Suppressor macrophage treated with lipopolysaccharide for 1 hour (primary cell): ENCODE measurements around the gene GPR173.

ENCODE experiments used
- DNase-seq, 3 donors: peaks; one replicate each; pipeline ENCODE4 v3.0.0-alpha.2; 2020 to 2022

Gene GPR173

DNA sequence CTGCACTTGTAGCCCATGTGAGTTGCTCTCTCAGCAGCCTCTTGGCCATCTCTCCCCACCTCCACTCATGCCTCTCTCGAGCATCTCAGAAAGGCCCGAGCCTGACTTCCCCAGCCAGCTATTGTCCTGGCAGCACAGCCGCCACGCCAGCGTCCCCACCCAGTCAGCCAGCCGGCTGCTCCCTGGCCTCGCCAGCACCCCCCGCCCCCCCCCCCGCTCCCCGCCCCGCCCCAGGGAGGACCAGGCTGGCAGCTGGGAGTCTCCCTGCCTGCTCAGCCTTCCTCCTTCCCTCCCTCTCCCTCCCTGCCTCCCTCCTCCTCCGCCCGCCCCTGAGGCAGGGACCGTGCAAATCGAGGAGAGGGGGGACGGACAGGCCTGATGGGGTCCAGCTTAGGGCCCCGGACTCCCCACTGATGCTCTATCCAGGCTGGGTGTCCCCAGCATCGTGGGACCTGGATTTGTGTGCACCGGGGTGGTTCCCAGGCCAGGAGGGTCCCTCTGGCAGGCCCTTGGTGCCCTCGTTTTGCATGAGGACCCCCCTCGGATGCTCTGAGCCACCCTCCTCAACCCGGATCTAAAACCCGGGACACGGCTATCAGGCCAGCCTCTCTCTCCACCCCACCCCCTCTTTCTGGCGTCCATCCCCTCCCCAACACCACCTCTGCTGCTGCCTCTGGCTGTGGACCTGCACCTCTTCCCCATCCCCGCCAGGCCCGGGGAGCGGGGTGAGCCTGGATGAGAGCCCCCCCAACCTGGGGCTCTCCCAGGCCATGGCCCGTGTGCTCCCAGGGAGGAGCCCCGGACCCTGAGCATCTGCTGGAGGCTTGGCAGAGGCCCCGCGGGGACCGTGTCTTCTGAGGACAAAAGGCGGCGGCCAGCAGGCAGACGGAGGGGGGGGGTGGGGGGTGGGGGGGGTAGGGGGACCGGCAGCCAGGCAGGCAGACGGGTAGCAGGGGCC, at the start of gene GPR173:
Gene GPR173, plus strand, starts transcription at position 621 of the 958 bp plus-strand sequence. CDS start 27,833 bp downstream, outside the sequence.
- DNase-seq, result peak in 2 of 3 donors; percentile 1 to 4

- no peak for DNase-seq
Measured at GRCh38 chrX:53000447-53001135, 48.0 kb upstream of the GPR173 start.

GRCh38 chrX:53001958-53002357, 46.6 kb upstream of the GPR173 start:
- no peak for DNase-seq

GRCh38 chrX:53003111-53003510, 45.5 kb upstream of the GPR173 start:
- DNase-seq, result no peak

GRCh38 chrX:53004038-53004437, 44.6 kb upstream of the GPR173 start:
- DNase-seq, result no peak

GRCh38 chrX:53004811-53005210, 43.8 kb upstream of the GPR173 start:
- DNase-seq, result no peak

GRCh38 chrX:53005327-53005726, 43.3 kb upstream of the GPR173 start:
- DNase-seq, result no peak

GRCh38 chrX:53009032-53009431, 39.6 kb upstream of the GPR173 start:
- DNase-seq, result no peak

GRCh38 chrX:53013291-53013690, 35.3 kb upstream of the GPR173 start:
- DNase-seq, result no peak

GRCh38 chrX:53018627-53019026, 30.0 kb upstream of the GPR173 start:
- DNase-seq, result no peak

DNA sequence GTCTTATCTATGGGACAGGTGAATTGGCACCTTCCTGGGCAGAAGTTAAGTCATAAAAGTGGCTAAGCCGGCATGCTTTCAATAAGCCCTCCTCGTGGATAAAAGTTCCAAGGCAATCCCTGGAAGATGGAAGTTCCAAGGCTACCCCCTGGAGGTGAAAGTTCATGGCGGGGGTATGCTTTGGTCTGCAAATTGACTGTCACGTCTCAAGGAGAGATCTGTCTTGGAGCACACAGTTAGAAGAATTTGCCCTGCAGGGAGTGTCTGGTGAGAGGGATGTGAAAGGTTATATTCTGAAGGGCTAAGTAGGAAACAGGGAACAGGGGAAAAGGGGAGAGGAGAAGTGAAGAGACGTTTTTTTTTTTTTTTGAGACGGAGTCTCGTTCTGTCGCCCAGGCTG, 26.2 kb upstream of the GPR173 start:
- DNase-seq, result no peak

GRCh38 chrX:53028678-53029077, 19.9 kb upstream of the GPR173 start:
- DNase-seq, result no peak

DNA sequence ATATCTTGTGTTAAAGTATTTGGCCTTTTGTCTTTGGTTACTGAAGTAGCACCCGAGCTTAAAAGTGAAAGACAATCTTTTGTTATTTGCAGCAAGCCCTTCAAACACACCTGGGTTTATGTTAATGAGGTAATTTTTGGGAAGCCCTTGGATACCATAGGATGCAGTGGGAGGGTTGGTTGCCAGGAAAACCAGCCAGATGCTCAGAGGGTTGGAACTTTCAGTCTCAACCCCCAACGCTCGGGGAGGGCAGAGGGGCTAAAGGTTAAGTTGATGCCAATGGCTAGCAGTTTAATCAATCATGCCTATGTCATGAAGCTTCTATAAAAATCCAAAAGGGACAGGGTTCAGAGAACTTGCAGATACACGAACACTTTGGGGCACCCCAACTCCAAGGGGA, 17.2 kb upstream of the GPR173 start:
- no peak for DNase-seq

- DNase-seq, result no peak
Measured at GRCh38 chrX:53036149-53036548, 12.4 kb upstream of the GPR173 start.

GRCh38 chrX:53039236-53039635, 9.4 kb upstream of the GPR173 start:
- no peak for DNase-seq

- DNase-seq, result no peak
Measured at GRCh38 chrX:53044995-53045394, 3.6 kb upstream of the GPR173 start.

DNA sequence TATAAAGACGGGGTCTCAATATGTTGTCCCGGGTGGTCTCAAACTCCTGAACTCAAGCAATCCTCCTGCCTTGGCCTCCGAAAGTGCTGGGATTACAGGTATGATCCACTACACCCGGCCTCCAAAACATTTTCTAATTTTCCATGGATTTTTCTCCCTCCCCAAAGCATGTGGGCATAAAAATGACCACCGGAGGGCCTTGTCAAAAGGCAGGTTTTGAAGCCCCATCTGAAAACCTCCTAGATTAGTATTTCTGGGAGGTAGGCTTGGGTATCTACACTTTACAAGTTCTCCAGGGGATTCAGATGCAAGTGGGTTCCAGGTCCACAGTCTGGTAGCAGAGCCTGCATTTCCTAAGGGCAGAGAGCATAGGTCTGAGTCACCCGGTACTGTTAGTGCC, 1.4 kb upstream of the GPR173 start:
- no peak for DNase-seq

GRCh38 chrX:53049127-53049517, 533 bp downstream of the GPR173 start:
- DNase-seq, result no peak

GRCh38 chrX:53050841-53051240, 2.3 kb downstream of the GPR173 start:
- DNase-seq, result no peak

- DNase-seq, result no peak
Measured at GRCh38 chrX:53055244-53055849, 6.8 kb downstream of the GPR173 start.

- DNase-seq, result no peak
Measured at GRCh38 chrX:53056292-53056691, 7.7 kb downstream of the GPR173 start.

DNA sequence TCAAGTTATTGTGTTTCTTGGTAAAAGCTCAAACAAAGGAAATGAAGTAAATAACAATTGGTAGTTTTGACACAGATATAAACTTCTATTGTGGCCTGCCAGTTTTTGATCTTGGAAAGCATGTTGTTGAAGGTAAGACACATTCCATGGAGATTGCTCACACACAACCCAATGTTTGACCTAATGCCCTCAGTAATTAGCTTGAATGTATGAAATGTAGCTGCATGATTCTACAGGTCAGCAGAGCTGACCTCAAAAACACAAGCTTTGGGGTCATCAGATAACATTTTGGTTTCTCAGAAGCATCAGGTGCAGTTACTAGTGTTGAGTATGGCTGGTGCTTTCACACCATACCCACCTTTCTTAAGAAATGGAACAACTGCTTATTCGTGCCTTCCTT, 16.5 kb downstream of the GPR173 start:
- DNase-seq, result no peak

GRCh38 chrX:53071064-53071463, 22.5 kb downstream of the GPR173 start:
- no peak for DNase-seq
